Astrocyte (in vitro differentiated cells and primary cell): Measurements from ENCODE around the gene TMEM14C. TPM values are rescaled to one million over a fixed set of nuclear protein-coding genes. Genes with fewer than 3 reads are reported as not detected.
"Not testable (repeated sequence)": the region's sequence is repeated elsewhere in the genome, so short reads cannot be mapped to it uniquely, and the experiment has no call there.

Source experiments
- DNase-seq: peaks from one replicate; pipeline ENCODE4 v3.0.0-alpha.2; 2010; ENCODE audit warnings: low read depth
- FAIRE-seq: peaks from 2 replicates; lab custom pipeline; 2011; peaks lifted over from hg19 to GRCh38; lab: Jason Lieb, UNC
- H2AFZ ChIP-seq: 2 replicates; pipeline ENCODE4 v1.6.0; 2012; ENCODE audit warnings: low read depth, low read length, inconsistent platforms
- H3K27ac ChIP-seq: 2 replicates; pipeline ENCODE4 v1.5.1; 2011; ENCODE audit warnings: low read depth, low read length, inconsistent platforms
- H3K27me3 ChIP-seq: 2 replicates; pipeline ENCODE4 v1.6.0; 2011; ENCODE audit warnings: low read length, inconsistent platforms; ENCODE audit not compliant: insufficient read depth
- H3K36me3 ChIP-seq: 2 replicates; pipeline ENCODE4 v1.5.1; 2011; ENCODE audit warnings: low read length, inconsistent platforms; ENCODE audit not compliant: insufficient read depth
- H3K4me1 ChIP-seq: 2 replicates; pipeline ENCODE4 v1.5.1; 2011; ENCODE audit warnings: low read length, inconsistent platforms; ENCODE audit not compliant: insufficient read depth
- H3K4me2 ChIP-seq: 2 replicates; pipeline ENCODE4 v1.6.0; 2012; ENCODE audit warnings: low read length, inconsistent platforms
- H3K4me3 ChIP-seq: 2 replicates; pipeline ENCODE4 v1.5.1; 2011; ENCODE audit warnings: low read depth, mild to moderate bottlenecking, low read length, inconsistent platforms; ENCODE audit not compliant: insufficient read depth
- H3K79me2 ChIP-seq: 2 replicates; pipeline ENCODE4 v1.6.0; 2012; ENCODE audit warnings: mild to moderate bottlenecking, low read length, inconsistent platforms; ENCODE audit not compliant: insufficient read depth
- H3K9ac ChIP-seq: 2 replicates; pipeline ENCODE4 v1.6.0; 2012; ENCODE audit warnings: mild to moderate bottlenecking, low read length, inconsistent platforms
- H3K9me3 ChIP-seq: 2 replicates; pipeline ENCODE4 v1.5.1; 2012; ENCODE audit warnings: low read depth, mild to moderate bottlenecking, low read length, inconsistent platforms; ENCODE audit not compliant: insufficient read depth
- H4K20me1 ChIP-seq: 2 replicates; pipeline ENCODE4 v1.6.0; 2012; ENCODE audit warnings: low read length, inconsistent platforms; ENCODE audit not compliant: insufficient read depth
- H3K27ac Mint-ChIP-seq: one replicate; pipeline ENCODE4 v1.8.0; 2021; ENCODE audit warnings: mild to moderate bottlenecking, mixed read lengths; ENCODE audit not compliant: unreplicated experiment
- H3K27me3 Mint-ChIP-seq: one replicate; pipeline ENCODE4 v1.8.0; 2021; ENCODE audit warnings: low read depth, mixed read lengths; ENCODE audit not compliant: unreplicated experiment
- H3K36me3 Mint-ChIP-seq: one replicate; pipeline ENCODE4 v1.8.0; 2021; ENCODE audit warnings: low read depth, mixed read lengths; ENCODE audit not compliant: unreplicated experiment
- H3K4me1 Mint-ChIP-seq: one replicate; pipeline ENCODE4 v1.8.0; 2021; ENCODE audit warnings: low read depth, mixed read lengths; ENCODE audit not compliant: unreplicated experiment
- H3K4me3 Mint-ChIP-seq: one replicate; pipeline ENCODE4 v1.8.0; 2021; ENCODE audit warnings: mild to moderate bottlenecking, moderate library complexity, mixed read lengths; ENCODE audit not compliant: unreplicated experiment
- H3K9me3 Mint-ChIP-seq: one replicate; pipeline ENCODE4 v1.8.0; 2021; ENCODE audit warnings: mild to moderate bottlenecking, mixed read lengths; ENCODE audit not compliant: unreplicated experiment
- CTCF ChIP-seq: IDR thresholded peaks from 2 replicates; pipeline ENCODE4 v1.5.1; 2011; ENCODE audit warnings: low read depth, mild to moderate bottlenecking, inconsistent platforms, low read length, moderate library complexity; ENCODE audit not compliant: insufficient read depth
- EZH2 ChIP-seq: IDR thresholded peaks from 2 replicates; pipeline ENCODE4 v1.6.1; 2012; ENCODE audit warnings: mild to moderate bottlenecking, low read length, inconsistent platforms; ENCODE audit not compliant: insufficient read depth
- total RNA-seq: library from RNA; stranded (reverse); gene quantifications from 2 replicates; pipeline ENCODE4 v1.2.1, GENCODE V29; 2021

The TMEM14C gene
- total RNA-seq, 1 donor from 2014 or later, result 134 TPM

DNA sequence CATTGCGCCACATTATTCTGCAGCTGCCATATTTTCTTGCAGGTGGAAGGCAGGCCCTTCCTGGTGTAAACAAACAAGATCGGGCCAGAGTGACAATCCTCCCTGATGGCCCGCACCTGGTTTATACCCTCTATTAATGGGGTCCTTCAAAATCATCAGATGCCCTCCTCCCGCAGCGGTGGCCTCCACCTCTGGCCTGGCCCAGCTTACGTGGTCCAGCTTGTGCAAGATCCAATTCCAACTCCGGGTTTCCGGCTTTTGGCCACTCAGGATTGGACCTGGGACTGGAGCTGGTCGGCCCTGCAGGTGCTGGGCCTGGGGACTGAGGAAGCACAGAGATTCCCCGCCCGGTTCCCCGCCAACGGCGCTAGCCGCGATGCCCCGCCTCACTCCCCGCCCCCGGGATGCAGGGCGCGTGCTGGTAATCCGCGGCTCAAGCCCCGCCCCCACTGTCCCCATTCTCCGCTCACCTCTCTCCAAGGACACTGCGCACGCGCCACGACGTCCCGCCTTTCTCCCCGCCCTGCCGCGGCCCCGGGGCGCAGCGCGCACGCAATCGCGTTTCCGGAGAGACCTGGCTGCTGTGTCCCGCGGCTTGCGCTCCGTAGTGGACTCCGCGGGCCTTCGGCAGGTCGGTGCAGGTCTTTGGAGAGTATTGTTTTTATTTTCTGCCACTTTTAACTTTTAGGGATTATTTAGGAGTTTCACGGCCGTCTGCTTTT is 24.5 kb downstream of the TMEM14C start, which contains the start of gene TMEM14B:
Gene TMEM14B (plus strand): TSS at position 555 of the 722 bp plus-strand sequence. CDS start 1,441 bp downstream, outside the sequence.
- Histone ChIP-seq H3K27me3 (no peaks in the 10 kb centered on the region), H3K9ac (peak within 1 kb of the TSS; percentile 92), H3K36me3 (peaks cover 8% of the 10 kb centered on the region), H3K4me2 (peak within 1 kb of the TSS; percentile 91), H3K4me3 (peak within 1 kb of the TSS; percentile 95), H2AFZ (peak within 1 kb of the TSS; percentile 96), H3K79me2 (peaks cover 38% of the 10 kb centered on the region), H3K4me1 (peaks cover 15% of the 10 kb centered on the region), H3K27ac (peak within 1 kb of the TSS; percentile 63), H4K20me1 (peaks cover 14% of the 10 kb centered on the region), H3K9me3 (no peaks in the 10 kb centered on the region)
- TF ChIP-seq CTCF (no peak), EZH2 (no peak)
- H3K27me3 Mint-ChIP-seq, result no peaks in the 10 kb centered on the region
- FAIRE-seq (no peak), DNase-seq (peak; percentile 83)
- no peaks in the 10 kb centered on the region for H3K4me1 Mint-ChIP-seq
- H3K4me3 Mint-ChIP-seq, result peak within 1 kb of the TSS; percentile 97
- peaks cover 6% of the 10 kb centered on the region for H3K36me3 Mint-ChIP-seq
- H3K9me3 Mint-ChIP-seq, result no peaks in the 10 kb centered on the region
- peak within 1 kb of the TSS; percentile 68 for H3K27ac Mint-ChIP-seq

- FAIRE-seq, result no peak
- no peaks in the 10 kb centered on the region for H3K4me1 Mint-ChIP-seq
- peaks cover 17% of the 10 kb centered on the region for H3K36me3 ChIP-seq
- peaks cover 6% of the 10 kb centered on the region for H3K36me3 Mint-ChIP-seq
- DNase-seq, result no peak
- no peaks in the 10 kb centered on the region for H3K27me3 ChIP-seq
- H2AFZ ChIP-seq, result no peak overlapping the region
- no peak overlapping the region for H3K9ac ChIP-seq
- no peak overlapping the region for H3K4me3 Mint-ChIP-seq
- no peaks in the 10 kb centered on the region for H3K27me3 Mint-ChIP-seq
- peaks cover 61% of the 10 kb centered on the region for H3K79me2 ChIP-seq
- no peak overlapping the region for H3K4me3 ChIP-seq
- H3K27ac ChIP-seq, result no peak overlapping the region
- no peaks in the 10 kb centered on the region for H3K9me3 ChIP-seq
- H3K4me2 ChIP-seq, result peak overlapping the region; percentile 91
- no peaks in the 10 kb centered on the region for H3K9me3 Mint-ChIP-seq
- TF ChIP-seq CTCF (no peak), EZH2 (no peak)
- peaks cover 21% of the 10 kb centered on the region for H4K20me1 ChIP-seq
- H3K4me1 ChIP-seq, result peaks cover 15% of the 10 kb centered on the region
- no peak overlapping the region for H3K27ac Mint-ChIP-seq
Measured at GRCh38 chr6:10749734-10750133, 26.9 kb downstream of the TMEM14C start.

- not testable (repeated sequence) for H3K4me1 Mint-ChIP-seq, H3K9ac ChIP-seq, H3K4me3 Mint-ChIP-seq, H3K4me3 ChIP-seq, H2AFZ ChIP-seq, H3K27ac Mint-ChIP-seq, H3K4me2 ChIP-seq, H3K36me3 Mint-ChIP-seq, H3K27ac ChIP-seq, H3K9me3 Mint-ChIP-seq, H3K9me3 ChIP-seq, DNase-seq, H3K27me3 Mint-ChIP-seq, FAIRE-seq, H3K27me3 ChIP-seq
- Histone ChIP-seq H3K4me1 (peaks cover 15% of the 10 kb centered on the region), H3K36me3 (peaks cover 17% of the 10 kb centered on the region), H3K79me2 (peaks cover 68% of the 10 kb centered on the region), H4K20me1 (peaks cover 21% of the 10 kb centered on the region)
Measured at GRCh38 chr6:10750568-10750967, 27.7 kb downstream of the TMEM14C start.

GRCh38 chr6:10751757-10752156 is 28.9 kb downstream of the TMEM14C start:
- H3K27ac ChIP-seq, FAIRE-seq, H3K9me3 Mint-ChIP-seq, DNase-seq, H3K4me1 Mint-ChIP-seq, H3K27me3 Mint-ChIP-seq, H2AFZ ChIP-seq, H3K27me3 ChIP-seq, H3K4me3 Mint-ChIP-seq, H3K9ac ChIP-seq, H3K9me3 ChIP-seq, H3K4me2 ChIP-seq, H3K4me3 ChIP-seq, H3K27ac Mint-ChIP-seq: not testable (repeated sequence)
- Histone ChIP-seq H3K36me3 (peaks cover 24% of the 10 kb centered on the region), H3K79me2 (peaks cover 75% of the 10 kb centered on the region), H3K4me1 (peaks cover 15% of the 10 kb centered on the region), H4K20me1 (peaks cover 21% of the 10 kb centered on the region)
- peaks cover 12% of the 10 kb centered on the region for H3K36me3 Mint-ChIP-seq
